Heart left ventricle (tissue), 16 donors: Measurements from ENCODE around the gene NPHP4. TPM values are rescaled to one million over a fixed set of nuclear protein-coding genes. Genes with fewer than 3 reads are reported as not detected.

Experiments used
- ATAC-seq, 4 donors: fragments of 200-7000 bp; cut with Tn5 transposase; one replicate each; pipeline ENCODE4 v1.9.1; 2020 to 2022; ENCODE audit warnings: moderate library complexity in 4 of 4, mild to moderate bottlenecking in 3 of 4, moderate number of reproducible peaks in 1 of 4
- DNase-seq, 5 donors: peaks; one replicate each; pipeline ENCODE4 v3.0.0-alpha.2; 2020
- H3K27ac ChIP-seq, 12 donors: fragments of 200-600 bp; sonication (generic) in 4 of 12; one replicate each; pipeline versions ENCODE4 v1.5.0 to v1.8.0; 2016 to 2022; ENCODE audit warnings: mild to moderate bottlenecking in 2 of 12
- H3K27me3 ChIP-seq, 9 donors: fragments of 200-600 bp; sonication (generic) in 2 of 9; one replicate each; pipeline versions ENCODE4 v1.5.1 to v1.8.0; 2016 to 2022; ENCODE audit warnings: mild to moderate bottlenecking in 3 of 9
- H3K36me3 ChIP-seq, 9 donors: fragments of 200-600 bp; sonication (generic) in 2 of 9; one replicate each; pipeline versions ENCODE4 v1.5.0 to v1.8.0; 2018 to 2022; ENCODE audit warnings: mild to moderate bottlenecking in 2 of 9
- H3K4me1 ChIP-seq, 12 donors: fragments of 200-600 bp; sonication (generic) in 4 of 12; one replicate each; pipeline versions ENCODE4 v1.5.0 to v1.8.0; 2016 to 2022; ENCODE audit warnings: mild to moderate bottlenecking in 3 of 12
- H3K4me3 ChIP-seq, 12 donors: fragments of 200-600 bp; sonication (generic) in 4 of 12; one replicate each; pipeline versions ENCODE4 v1.5.0 to v1.8.0; 2017 to 2022; ENCODE audit warnings: mild to moderate bottlenecking in 9 of 12, moderate library complexity in 4 of 12
- H3K9me3 ChIP-seq, 12 donors: fragments of 200-600 bp; sonication (generic) in 4 of 12; one replicate each; pipeline versions ENCODE4 v1.5.0 to v1.8.0; 2016 to 2022; ENCODE audit warnings: mild to moderate bottlenecking in 1 of 12
- CTCF ChIP-seq, 12 donors: fragments of 200-600 bp; sonication (generic) in 4 of 12; IDR thresholded peaks; one replicate each; pipeline versions ENCODE4 v1.5.0 to v1.8.0; 2018 to 2022; ENCODE audit warnings: antibody characterized with exemption in 12 of 12, mild to moderate bottlenecking in 5 of 12
- POLR2A ChIP-seq, 2 donors: fragments of 450-650 bp; IDR thresholded peaks; one replicate each; pipeline ENCODE4 v1.6.1; 2017; ENCODE audit warnings: antibody characterized with exemption in 2 of 2, mild to moderate bottlenecking in 2 of 2, moderate library complexity in 2 of 2
- whole genome bisulfite sequencing, 4 donors: extraction: QIAGEN DNeasy Blood & Tissue Kit in 2 of 4; methylation state at CpG; one replicate each; pipeline versions ENCODE4 v1.1.5 to v1.1.7; 2013 to 2018; 5-methylcytosine and 5-hydroxymethylcytosine counted together
- intact Hi-C, 10 donors: fragments of 100-400 bp; cut with DNase I; formaldehyde crosslinking; loops; one replicate each; pipeline versions ENCODE4 v1.11.1 to v1.14.2; 2022
- polyA plus RNA-seq, 2 donors: library from polyadenylated mRNA; stranded (reverse); fragments of 200-250 nt; gene quantifications; one replicate each; pipeline ENCODE4 v1.2.3, GENCODE V29; 2013
- total RNA-seq, 9 donors: library from RNA; depleted of rRNA in 2 of 9; stranded (reverse); fragments of >200 nt in 2 of 9; fragmentation: NEBNext Ultra II Directional in 3 of 9; extraction: Animal tissue kit (Norgen Biotek cat#: 25700) in 3 of 9; gene quantifications; one replicate each; pipeline versions ENCODE4 v1.1.0 to v1.2.4, GENCODE V29; 2016 to 2023
- donor health status: ischemic (EF 13 %, LVEDD 7.1; RV severe dilation, severe dysfunction).
- donor health status: healthy with polysubstance abuse.
- donor health status: DM: no; HTN: yes; CAD: no.
- donor health status: DM: no; HTN: no; CAD: no.
- donor health status: ischemic (EF 25% LVEDD 6.9; RV normal size, moderate dysfunction).
- donor health status: ischemic (EF 25% LVEDD 5.7; RV mildly dilated, moderate dysfunction).
- donor health status: healthy.
- donor health status: DM: yes; HTN: yes; CAD: no.
- donor health status: ischemic (EF 35%, LVEDD 5.7; RV mildly dilated, moderate dysfunction).
- donor health status: nonischemic (EF 11% LVEDD 7.7; RV severe dilation, severe dysfunction).
- donor health status: DM: yes; HTN: yes; CAD: no.
- donor health status: PGD.
- donor health status: ischemic (EF 29% LVEDD 5.4; RV normal size, mild dysfunction).
- donor health status: nonischemic (EF 23%, LVEDD 6.1; RV moderate dilation, normal function).

The NPHP4 gene
- total and polyA plus RNA-seq, 11 donors: 2.1 to 6.3 (median 3.1) TPM

- no peak overlapping the region for H3K4me3 ChIP-seq
- no peak for DNase-seq
- H3K4me1 ChIP-seq: no peaks in the 10 kb centered on the region
- H3K36me3 ChIP-seq: peaks cover 0 to 36% (median 12%) of the 10 kb centered on the region in 9 donors
- TF ChIP-seq POLR2A (IDR thresholded peaks at IDR 0.05) (no peak), CTCF (IDR thresholded peaks at IDR 0.05) (no peak)
- H3K27me3 ChIP-seq: no peaks in the 10 kb centered on the region
- intact Hi-C loops: no loop called here
- ATAC-seq: no peak
- WGBS, 4 donors: 83 to 90% (median 87%) methylated on average over 7 of the region's 7 CpGs
- no peak overlapping the region for H3K27ac ChIP-seq
- peaks cover 0 to 4% (median 0%) of the 10 kb centered on the region in 12 donors for H3K9me3 ChIP-seq
Measured at GRCh38 chr1:5933676-5934057, 58.6 kb downstream of the NPHP4 start.

DNA sequence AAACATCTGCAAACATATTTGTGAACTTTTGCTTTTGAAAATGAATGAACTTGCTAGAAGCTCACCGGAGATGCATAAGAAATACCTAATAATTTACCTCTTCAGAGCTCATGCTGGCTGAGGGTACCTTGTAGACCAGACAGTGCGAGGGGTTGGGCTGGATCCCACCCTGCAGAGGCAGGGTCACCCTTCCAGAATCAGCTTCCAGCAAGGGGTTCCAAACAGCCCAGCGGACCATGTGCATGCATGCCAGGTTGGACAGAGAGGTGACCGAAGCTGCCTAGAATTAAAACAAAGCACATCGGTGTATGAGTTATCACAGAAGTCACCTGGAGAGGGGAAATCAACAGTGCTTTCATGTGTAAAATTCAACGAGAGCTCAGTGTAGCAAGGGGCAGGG lies 59.2 kb downstream of the NPHP4 start:
- TF ChIP-seq POLR2A (IDR thresholded peaks at IDR 0.05) (no peak), CTCF (IDR thresholded peaks at IDR 0.05) (no peak)
- Histone ChIP-seq H3K4me1 (no peaks in the 10 kb centered on the region), H3K4me3 (no peak overlapping the region), H3K27me3 (no peaks in the 10 kb centered on the region), H3K27ac (no peak overlapping the region), H3K9me3 (peaks cover 0 to 4% (median 0%) of the 10 kb centered on the region in 12 donors), H3K36me3 (peaks cover 0 to 36% (median 12%) of the 10 kb centered on the region in 9 donors)
- intact Hi-C loops: no loop called here
- ATAC-seq: no peak
- 94 to 99% (median 97%) methylated on average over 6 of the region's 6 CpGs for WGBS, 4 donors
- DNase-seq: no peak

- Histone ChIP-seq H3K4me3 (no peak overlapping the region), H3K9me3 (peaks cover 0 to 4% (median 0%) of the 10 kb centered on the region in 12 donors), H3K36me3 (peaks cover 0 to 42% (median 23%) of the 10 kb centered on the region in 9 donors), H3K27me3 (no peaks in the 10 kb centered on the region), H3K4me1 (no peaks in the 10 kb centered on the region), H3K27ac (no peak overlapping the region)
- ATAC-seq: no peak
- DNase-seq: no peak
- WGBS, 4 donors: 91 to 92% (median 91%) methylated on average over 4 of the region's 4 CpGs
- intact Hi-C loops: no loop called here
- TF ChIP-seq POLR2A (IDR thresholded peaks at IDR 0.05) (no peak), CTCF (IDR thresholded peaks at IDR 0.05) (no peak)
Measured at GRCh38 chr1:5928714-5929400, 63.4 kb downstream of the NPHP4 start.

- no peaks in the 10 kb centered on the region for H3K4me1 ChIP-seq
- H3K27me3 ChIP-seq: no peaks in the 10 kb centered on the region
- TF ChIP-seq POLR2A (IDR thresholded peaks at IDR 0.05) (no peak), CTCF (IDR thresholded peaks at IDR 0.05) (no peak)
- peaks cover 0 to 4% (median 0%) of the 10 kb centered on the region in 12 donors for H3K9me3 ChIP-seq
- intact Hi-C loops: no loop called here
- H3K36me3 ChIP-seq: peaks cover 0 to 36% (median 21%) of the 10 kb centered on the region in 9 donors
- no peak overlapping the region for H3K4me3 ChIP-seq
- H3K27ac ChIP-seq: no peak overlapping the region
- DNase-seq (no peak), ATAC-seq (no peak)
- WGBS, 4 donors: 94 to 95% (median 94%) methylated on average over 19 of the region's 19 CpGs
Measured at GRCh38 chr1:5927506-5928370, 64.5 kb downstream of the NPHP4 start.
